ENCODE results near the gene KRTAP10-11.

GRCh38 chr21:44695184-44695583, 49.0 kb downstream of the KRTAP10-11 start:
- TF ChIP-seq CTCF (IDR thresholded peaks at IDR 0.05) (no peak), EZH2 (IDR thresholded peaks at IDR 0.05; ENCODE audit: borderline replicate concordance, insufficient read depth, low read depth, low read length, poor library complexity, severe bottlenecking) (no peak)

Data from B cell (primary cell).